ENCODE data around the gene AUP1. TPM values are rescaled to one million over a fixed set of nuclear protein-coding genes. Genes with fewer than 3 reads are reported as not detected.
A peak's percentile ranks its signal among the peaks of the same experiment; 100 is the strongest.

The AUP1 gene
- total and polyA plus RNA-seq, 2 donors (not counting 3 experiments of a cell fraction or from before 2014, with no cell fraction given) = 103 to 187 TPM

DNA sequence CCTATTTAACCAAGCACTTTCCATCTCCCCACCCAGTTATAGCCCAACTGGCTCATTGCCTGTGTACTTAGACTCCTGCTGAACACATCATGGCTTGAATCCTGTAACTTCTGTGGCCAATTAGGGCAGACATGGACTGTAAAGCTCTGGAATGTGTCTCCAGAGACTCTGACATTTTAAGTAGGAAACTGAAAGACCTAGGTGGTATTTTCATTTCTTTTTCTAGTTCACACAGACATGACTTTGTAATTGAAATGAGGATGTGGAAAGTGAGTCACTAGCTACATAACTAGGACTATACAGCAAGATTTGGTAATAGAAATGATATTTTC lies 37.2 kb upstream of the AUP1 start:
- no peak overlapping the region for H2AFZ ChIP-seq (ENCODE audit: low read depth, low read length)
- DNase-seq (ENCODE audit: low read depth, low spot score) = no peak
- H4K20me1 ChIP-seq (replicated peaks; ENCODE audit: control insufficient read depth, extremely low read depth, insufficient read depth, low read length) = no peaks in the 10 kb centered on the region
- peaks cover 16 to 19% of the 10 kb centered on the region in 2 experiments for H3K27me3 ChIP-seq (ENCODE audit: control insufficient read depth in 2 of 2, insufficient read depth in 2 of 2, low read length in 2 of 2)
- dilution Hi-C loops (cut with MboI; ENCODE audit: extremely low pct_ligation_motif_present, low sequenced_read_pairs) = no loop called here
- no peaks in the 10 kb centered on the region for H3K9me3 ChIP-seq (replicated peaks; ENCODE audit: control insufficient read depth, insufficient read depth, low read length)
- H3K4me1 ChIP-seq (ENCODE audit: control insufficient read depth, extremely low read depth, insufficient read depth, low read length) = no peaks in the 10 kb centered on the region
- CTCF ChIA-PET = interaction anchor here (3.3 kb wide), 1 partner anchor 22 kb away, joined by 14 read pairs; no protein-coding TSS in a partner anchor
- intact Hi-C loops (cut with micrococcal nuclease) = no loop called here
- POLR2A ChIA-PET = no interaction called here
- H3K4me2 ChIP-seq (ENCODE audit: insufficient read depth, low read length) = no peak overlapping the region
- BruUV-seq (replicated peaks) = no TSS peak
- no peak overlapping the region for H3K9ac ChIP-seq (replicated peaks; ENCODE audit: extremely low read depth, insufficient read depth, low read length)
- FAIRE-seq = no peak
- H3K27ac ChIP-seq (ENCODE audit: insufficient read depth, low read depth, low read length) = no peak overlapping the region
- no peaks in the 10 kb centered on the region for H3K79me2 ChIP-seq (ENCODE audit: control insufficient read depth, insufficient read depth, low read length)
- H3K36me3 ChIP-seq (ENCODE audit: control insufficient read depth in 2 of 2, extremely low read depth in 1 of 2, insufficient read depth in 2 of 2, low read length in 2 of 2) = no peaks in the 10 kb centered on the region
- peak; percentile 24 for TF ChIP-seq FOS (IDR thresholded peaks at IDR 0.05; ENCODE audit: borderline replicate concordance, insufficient read depth, low read length)
- TF ChIP-seq GATA2 (IDR thresholded peaks at IDR 0.05; ENCODE audit: insufficient read depth, insufficient read length, low read depth, low read length) = no peak
- no peak for TF ChIP-seq POLR2AphosphoS5 (IDR thresholded peaks at IDR 0.05; ENCODE audit: insufficient read depth, low read depth, low read length)
- H3K4me3 ChIP-seq (replicated peaks in 1 of 3; ENCODE audit: insufficient read depth in 1 of 3, low read depth in 1 of 3, low read length in 3 of 3) = no peak overlapping the region
- H3K9me1 ChIP-seq (replicated peaks; ENCODE audit: control insufficient read depth, extremely low read depth, insufficient read depth, low read length) = no peaks in the 10 kb centered on the region

DNA sequence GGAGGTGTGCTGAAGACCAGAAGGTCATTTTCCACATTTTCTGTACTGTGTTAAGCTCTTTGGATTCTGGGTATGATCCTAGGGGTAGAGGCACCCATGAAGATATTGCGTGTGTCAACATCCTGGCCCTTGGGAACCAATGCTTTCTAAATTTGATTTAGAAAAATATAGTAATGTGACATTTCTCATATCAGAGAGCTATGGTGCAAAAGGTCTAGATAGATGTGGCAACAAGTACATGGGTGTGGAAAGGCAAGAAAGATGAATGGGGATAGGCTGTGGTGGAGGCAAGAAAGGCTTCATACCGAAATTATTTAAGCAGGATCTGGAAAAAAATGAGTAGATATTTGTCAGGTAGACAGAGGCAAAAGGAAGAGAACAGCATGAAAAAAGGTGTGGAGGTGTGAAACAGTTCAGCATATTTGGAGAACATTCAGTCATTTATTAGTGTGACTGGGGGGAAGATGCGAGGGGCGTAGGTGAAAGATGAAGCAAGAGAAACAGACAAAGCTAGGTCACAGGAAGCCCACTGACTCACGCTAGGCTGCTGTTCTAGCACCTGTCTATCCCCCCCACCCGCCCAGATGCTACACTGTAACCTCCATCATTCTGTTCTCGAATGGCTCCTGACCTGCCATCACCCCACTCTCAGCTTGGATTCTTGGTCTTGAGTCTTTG lies 36.7 kb upstream of the AUP1 start:
- Histone ChIP-seq H3K36me3 (ENCODE audit: control insufficient read depth in 2 of 2, extremely low read depth in 1 of 2, insufficient read depth in 2 of 2, low read length in 2 of 2) (no peaks in the 10 kb centered on the region), H3K4me2 (ENCODE audit: insufficient read depth, low read length) (no peak overlapping the region), H4K20me1 (replicated peaks; ENCODE audit: control insufficient read depth, extremely low read depth, insufficient read depth, low read length) (no peaks in the 10 kb centered on the region), H3K4me3 (replicated peaks in 1 of 3; ENCODE audit: insufficient read depth in 1 of 3, low read depth in 1 of 3, low read length in 3 of 3) (no peak overlapping the region), H2AFZ (ENCODE audit: low read depth, low read length) (no peak overlapping the region), H3K27me3 (ENCODE audit: control insufficient read depth in 2 of 2, insufficient read depth in 2 of 2, low read length in 2 of 2) (peaks cover 16 to 21% of the 10 kb centered on the region in 2 experiments), H3K9ac (replicated peaks; ENCODE audit: extremely low read depth, insufficient read depth, low read length) (no peak overlapping the region), H3K27ac (ENCODE audit: insufficient read depth, low read depth, low read length) (no peak overlapping the region), H3K4me1 (ENCODE audit: control insufficient read depth, extremely low read depth, insufficient read depth, low read length) (no peaks in the 10 kb centered on the region), H3K9me3 (replicated peaks; ENCODE audit: control insufficient read depth, insufficient read depth, low read length) (no peaks in the 10 kb centered on the region), H3K9me1 (replicated peaks; ENCODE audit: control insufficient read depth, extremely low read depth, insufficient read depth, low read length) (no peaks in the 10 kb centered on the region), H3K79me2 (ENCODE audit: control insufficient read depth, insufficient read depth, low read length) (no peaks in the 10 kb centered on the region)
- DNase-seq (ENCODE audit: low read depth, low spot score) (no peak), FAIRE-seq (no peak)
- POLR2A ChIA-PET = no interaction called here
- TF ChIP-seq EZH2 (IDR thresholded peaks at IDR 0.05; ENCODE audit: borderline replicate concordance, low read depth, low read length, severe bottlenecking) (no peak), MYC (IDR thresholded peaks at IDR 0.05; ENCODE audit: low read depth, low read length) (no peak), POLR2AphosphoS5 (IDR thresholded peaks at IDR 0.05; ENCODE audit: insufficient read depth, low read depth, low read length) (no peak), GATA2 (IDR thresholded peaks at IDR 0.05; ENCODE audit: insufficient read depth, insufficient read length, low read depth, low read length) (no peak), JUN (IDR thresholded peaks at IDR 0.05; ENCODE audit: borderline replicate concordance, insufficient read depth, insufficient read length, low read depth) (no peak), POLR2A (IDR thresholded peaks at IDR 0.05; ENCODE audit: low read depth, low read length) (no peak), FOS (IDR thresholded peaks at IDR 0.05; ENCODE audit: borderline replicate concordance, insufficient read depth, low read length) (no peak)
- TF ChIP-seq, protein P1, sequence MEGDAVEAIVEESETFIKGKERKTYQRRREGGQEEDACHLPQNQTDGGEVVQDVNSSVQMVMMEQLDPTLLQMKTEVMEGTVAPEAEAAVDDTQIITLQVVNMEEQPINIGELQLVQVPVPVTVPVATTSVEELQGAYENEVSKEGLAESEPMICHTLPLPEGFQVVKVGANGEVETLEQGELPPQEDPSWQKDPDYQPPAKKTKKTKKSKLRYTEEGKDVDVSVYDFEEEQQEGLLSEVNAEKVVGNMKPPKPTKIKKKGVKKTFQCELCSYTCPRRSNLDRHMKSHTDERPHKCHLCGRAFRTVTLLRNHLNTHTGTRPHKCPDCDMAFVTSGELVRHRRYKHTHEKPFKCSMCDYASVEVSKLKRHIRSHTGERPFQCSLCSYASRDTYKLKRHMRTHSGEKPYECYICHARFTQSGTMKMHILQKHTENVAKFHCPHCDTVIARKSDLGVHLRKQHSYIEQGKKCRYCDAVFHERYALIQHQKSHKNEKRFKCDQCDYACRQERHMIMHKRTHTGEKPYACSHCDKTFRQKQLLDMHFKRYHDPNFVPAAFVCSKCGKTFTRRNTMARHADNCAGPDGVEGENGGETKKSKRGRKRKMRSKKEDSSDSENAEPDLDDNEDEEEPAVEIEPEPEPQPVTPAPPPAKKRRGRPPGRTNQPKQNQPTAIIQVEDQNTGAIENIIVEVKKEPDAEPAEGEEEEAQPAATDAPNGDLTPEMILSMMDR (IDR thresholded peaks at IDR 0.05; ENCODE audit: extremely low read depth in 1 of 2, insufficient read depth in 1 of 2, low read depth in 1 of 2, low read length in 2 of 2) = no peak
- TF ChIP-seq, protein P2, sequence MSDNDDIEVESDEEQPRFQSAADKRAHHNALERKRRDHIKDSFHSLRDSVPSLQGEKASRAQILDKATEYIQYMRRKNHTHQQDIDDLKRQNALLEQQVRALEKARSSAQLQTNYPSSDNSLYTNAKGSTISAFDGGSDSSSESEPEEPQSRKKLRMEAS (IDR thresholded peaks at IDR 0.05; ENCODE audit: insufficient read depth, insufficient read length) = no peak
- dilution Hi-C loops (cut with MboI; ENCODE audit: extremely low pct_ligation_motif_present, low sequenced_read_pairs) = no loop called here
- intact Hi-C loops (cut with micrococcal nuclease) = no loop called here
- CTCF ChIA-PET = interaction anchor here (3.3 kb wide), 1 partner anchor 22 kb away, joined by 14 read pairs; no protein-coding TSS in a partner anchor
- BruUV-seq (replicated peaks) = no TSS peak

All from endothelial cell of umbilical vein (primary cell).